ENCODE data around the gene RAB20. TPM values are rescaled to one million over a fixed set of nuclear protein-coding genes. Genes with fewer than 3 reads are reported as not detected.

RAB20 gene
- total RNA-seq, 1 experiment from 2014 or later, result 10.6 TPM

DNA sequence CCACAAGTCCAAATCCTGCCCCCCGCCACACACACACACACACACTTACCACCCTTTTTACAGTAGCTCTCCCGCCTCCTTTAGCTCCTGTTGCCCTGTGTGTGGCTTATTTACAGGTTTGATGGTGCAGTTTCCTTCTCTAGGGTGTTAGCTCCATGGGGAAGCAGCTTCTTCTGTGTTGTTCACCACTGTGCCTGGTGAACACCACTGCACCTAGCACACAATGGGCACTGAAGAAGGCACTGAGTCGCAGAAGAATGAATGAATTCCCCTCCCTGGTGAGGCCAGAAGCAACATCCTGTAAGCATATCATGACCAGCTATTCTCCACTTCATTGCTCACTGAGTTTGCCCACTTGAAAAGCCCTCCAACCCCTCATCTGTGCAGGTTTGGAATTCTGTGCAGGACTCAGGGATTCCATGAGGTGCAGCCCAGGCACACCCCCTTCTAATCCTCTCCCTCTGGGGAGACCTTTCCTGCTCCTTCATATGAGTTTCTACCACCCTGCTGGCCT, 3.0 kb upstream of the RAB20 start:
- H3K4me2 ChIP-seq (ENCODE audit: low read length), result 0 out of 2 replicates have a peak overlapping the region, but pooled peaks have one; percentile 28
- no peaks in the 10 kb centered on the region for H3K79me2 ChIP-seq (ENCODE audit: insufficient read depth, low read length)
- CTCF ChIA-PET, result no interaction called here
- no peaks in the 10 kb centered on the region for H3K9me3 ChIP-seq (ENCODE audit: control insufficient read depth in 1 of 2, insufficient read depth in 1 of 2, low read depth in 1 of 2, low read length in 2 of 2)
- no peaks in the 10 kb centered on the region for H3K9me2 ChIP-seq (ENCODE audit: insufficient read depth)
- ATAC-seq (no peak), DNase-seq (ENCODE audit: low read depth, low spot score) (no peak)
- RAD21 ChIA-PET (ENCODE audit: low non-redundant PET in 1 of 2, low total read pairs in 2 of 2, uncharacterized antibody in 2 of 2, unreplicated experiment in 2 of 2), result no interaction called here
- H3K4me3 ChIP-seq (replicated peaks in 1 of 2; ENCODE audit: low read depth in 1 of 2, low read length in 2 of 2), result no peak overlapping the region
- H3K27ac ChIP-seq (ENCODE audit: low read depth, low read length), result no peak overlapping the region; the same call in 1 of the 2 replicates
- intact Hi-C loops (cut with micrococcal nuclease), result loop anchor here (10.0 kb wide), 2 partner anchors 110 to 340 kb away; no protein-coding TSS in a partner anchor
- POLR2A ChIA-PET, result no interaction called here
- no peaks in the 10 kb centered on the region for H4K20me1 ChIP-seq (ENCODE audit: insufficient read depth)
- TF ChIP-seq ELF1 (IDR thresholded peaks at IDR 0.05; ENCODE audit: borderline replicate concordance, low read depth) (no peak), CEBPB (IDR thresholded peaks at IDR 0.05; ENCODE audit: low read depth) (no peak)
- H3K27me3 ChIP-seq (ENCODE audit: insufficient read depth, low read length), result no peaks in the 10 kb centered on the region
- peaks cover 24 to 28% of the 10 kb centered on the region in 2 experiments for H3K4me1 ChIP-seq (ENCODE audit: control insufficient read depth in 1 of 2, insufficient read depth in 2 of 2, low read length in 2 of 2)
- H2AFZ ChIP-seq (ENCODE audit: low read depth, low read length, poor library complexity, severe bottlenecking), result no peak overlapping the region
- H3K9ac ChIP-seq (ENCODE audit: low read length), result no peak overlapping the region
- H3K36me3 ChIP-seq (ENCODE audit: control insufficient read depth in 1 of 2, insufficient read depth in 2 of 2, low read length in 2 of 2), result no peaks in the 10 kb centered on the region; a peak in 1 of 4 replicates
- no TSS peak for BruUV-seq (replicated peaks)

DNA sequence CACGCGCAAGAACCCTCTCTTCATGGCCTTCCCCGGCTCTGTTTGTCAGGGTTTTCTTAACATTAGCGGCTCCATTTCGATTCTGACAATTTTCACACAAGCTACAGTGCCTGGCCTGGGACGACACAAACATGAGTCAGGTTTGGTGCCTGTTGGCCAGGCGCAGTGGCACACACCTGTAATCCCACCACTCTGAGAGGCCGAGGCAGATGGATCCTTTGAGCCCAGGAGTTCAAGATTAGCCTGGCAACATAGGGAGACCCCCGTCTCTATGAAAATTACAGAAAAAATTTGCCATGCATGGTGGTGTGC, 1.9 kb upstream of the RAB20 start:
- Histone ChIP-seq H3K4me3 (replicated peaks in 1 of 2; ENCODE audit: low read depth in 1 of 2, low read length in 2 of 2) (no peak overlapping the region), H2AFZ (ENCODE audit: low read depth, low read length, poor library complexity, severe bottlenecking) (no peak overlapping the region), H3K4me2 (ENCODE audit: low read length) (no peak overlapping the region), H4K20me1 (ENCODE audit: insufficient read depth) (no peaks in the 10 kb centered on the region), H3K9me3 (ENCODE audit: control insufficient read depth in 1 of 2, insufficient read depth in 1 of 2, low read depth in 1 of 2, low read length in 2 of 2) (no peaks in the 10 kb centered on the region), H3K79me2 (ENCODE audit: insufficient read depth, low read length) (no peaks in the 10 kb centered on the region), H3K27ac (ENCODE audit: low read depth, low read length) (no peak overlapping the region), H3K9ac (ENCODE audit: low read length) (no peak overlapping the region), H3K27me3 (ENCODE audit: insufficient read depth, low read length) (no peaks in the 10 kb centered on the region), H3K9me2 (ENCODE audit: insufficient read depth) (no peaks in the 10 kb centered on the region), H3K4me1 (ENCODE audit: control insufficient read depth in 1 of 2, insufficient read depth in 2 of 2, low read length in 2 of 2) (peaks cover 24 to 28% of the 10 kb centered on the region in 2 experiments), H3K36me3 (ENCODE audit: control insufficient read depth in 1 of 2, insufficient read depth in 2 of 2, low read length in 2 of 2) (no peaks in the 10 kb centered on the region; a peak in 1 of 4 replicates)
- TF ChIP-seq TCF7L2 (IDR thresholded peaks at IDR 0.05; ENCODE audit: borderline replicate concordance, extremely low read depth, insufficient read depth, insufficient read length) (no peak), YY1 (IDR thresholded peaks at IDR 0.05; ENCODE audit: extremely low read depth, insufficient replicate concordance, low read depth, low read length) (no peak), ELF1 (IDR thresholded peaks at IDR 0.05; ENCODE audit: borderline replicate concordance, low read depth) (no peak), ZFX (IDR thresholded peaks at IDR 0.05) (no peak)
- POLR2A ChIA-PET, result no interaction called here
- no TSS peak for BruUV-seq (replicated peaks)
- ATAC-seq (no peak), DNase-seq (ENCODE audit: low read depth, low spot score) (no peak)
- RAD21 ChIA-PET (ENCODE audit: low non-redundant PET in 1 of 2, low total read pairs in 2 of 2, uncharacterized antibody in 2 of 2, unreplicated experiment in 2 of 2), result interaction anchor here in 1 of 2 experiments (1.1 kb wide), 1 partner anchor 51 kb away, joined by 3 read pairs; no protein-coding TSS in a partner anchor
- CTCF ChIA-PET, result no interaction called here
- intact Hi-C loops (cut with micrococcal nuclease), result loop anchor here (10.0 kb wide), 2 partner anchors 109 to 339 kb away; no protein-coding TSS in a partner anchor

Measured in HCT116 (cell line).